ENCODE results near the gene SOX1.

The SOX1 gene

GRCh38 chr13:112111239-112111857 lies 44.4 kb downstream of the SOX1 start:
- FAIRE-seq: no peak

GRCh38 chr13:112112534-112113276 lies 45.8 kb downstream of the SOX1 start:
- no peak for FAIRE-seq

GRCh38 chr13:112113348-112113747 lies 46.4 kb downstream of the SOX1 start:
- FAIRE-seq: no peak

GRCh38 chr13:112113851-112114250 lies 46.9 kb downstream of the SOX1 start:
- FAIRE-seq: no peak

- FAIRE-seq: no peak
Measured at GRCh38 chr13:112114391-112114790, 47.4 kb downstream of the SOX1 start.

- no peak for FAIRE-seq
Measured at GRCh38 chr13:112115403-112116091, 48.6 kb downstream of the SOX1 start.

- no peak for FAIRE-seq
Measured at GRCh38 chr13:112116187-112116950, 49.4 kb downstream of the SOX1 start.

GRCh38 chr13:112117258-112117954 lies 50.5 kb downstream of the SOX1 start:
- no peak for FAIRE-seq

- FAIRE-seq: no peak
Measured at GRCh38 chr13:112117955-112118302, 51.0 kb downstream of the SOX1 start.

GRCh38 chr13:112118451-112119064 lies 51.6 kb downstream of the SOX1 start:
- FAIRE-seq: no peak

- FAIRE-seq: no peak
Measured at GRCh38 chr13:112119192-112120030, 52.5 kb downstream of the SOX1 start.

GRCh38 chr13:112120031-112120373 lies 53.1 kb downstream of the SOX1 start:
- no peak for FAIRE-seq

Measured in A204.1 (cell line).